ENCODE data around the gene KCTD1. TPM values are rescaled to one million over a fixed set of nuclear protein-coding genes. Genes with fewer than 3 reads are reported as not detected.
"Not testable (repeated sequence)": the region's sequence is repeated elsewhere in the genome, so short reads cannot be mapped to it uniquely, and the experiment has no call there.

The KCTD1 gene
- polyA plus RNA-seq, 1 donor: 5.3 TPM

DNA sequence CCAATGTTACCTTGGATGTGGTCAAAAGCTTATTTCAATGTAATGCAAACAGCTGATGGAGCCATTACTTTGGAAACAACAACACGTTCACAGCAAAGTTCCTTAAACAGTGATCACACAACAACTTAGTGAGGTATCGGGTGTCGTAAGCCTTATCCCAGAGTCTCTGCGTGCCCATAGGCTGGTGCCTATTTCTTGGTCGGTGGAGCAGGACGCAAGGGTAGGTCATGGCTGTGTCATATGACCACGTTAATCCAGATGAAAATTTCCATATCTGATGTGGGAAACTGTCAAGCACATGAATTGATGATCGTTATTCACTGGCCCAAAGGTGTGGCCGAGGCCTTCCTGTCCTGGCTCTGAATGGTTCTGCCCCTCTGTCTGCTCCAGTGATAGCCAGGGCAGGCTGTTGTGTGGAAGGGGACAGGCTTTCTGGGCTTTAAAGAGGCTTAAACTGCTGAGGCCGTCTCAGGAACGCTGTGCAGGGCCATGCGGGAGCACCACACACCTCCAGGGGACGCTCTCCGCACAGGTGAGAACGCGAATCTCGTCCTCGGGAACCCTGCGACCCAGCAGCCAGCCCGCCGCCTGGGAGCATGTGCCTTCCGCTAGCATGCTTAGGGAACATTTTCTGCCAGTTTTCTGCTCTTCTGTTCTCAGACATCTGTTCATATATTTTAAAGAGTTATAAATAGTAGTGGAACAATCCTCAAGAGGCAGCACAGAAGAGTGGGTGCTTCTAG, 90.6 kb downstream of the KCTD1 start:
- DNase-seq: no peak

DNA sequence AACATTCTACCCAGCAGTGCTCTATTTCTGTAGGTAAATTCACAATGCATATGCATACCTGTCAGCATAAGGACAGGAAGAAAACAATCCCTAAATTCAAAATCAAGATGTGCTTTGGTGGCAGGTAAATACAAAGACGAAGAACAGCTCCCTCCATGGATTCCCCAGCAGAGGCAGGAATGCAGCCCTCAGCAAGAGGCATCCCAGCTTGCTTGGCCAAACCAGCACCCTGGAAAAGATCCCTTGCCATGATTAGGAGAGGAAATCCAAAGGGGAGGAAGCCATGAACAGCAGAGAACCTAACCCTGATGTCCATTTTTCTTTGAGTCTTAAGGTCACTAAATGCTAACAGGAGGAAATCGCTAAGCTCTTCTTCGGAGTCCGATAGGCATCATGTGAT, 91.2 kb downstream of the KCTD1 start:
- DNase-seq: no peak

DNA sequence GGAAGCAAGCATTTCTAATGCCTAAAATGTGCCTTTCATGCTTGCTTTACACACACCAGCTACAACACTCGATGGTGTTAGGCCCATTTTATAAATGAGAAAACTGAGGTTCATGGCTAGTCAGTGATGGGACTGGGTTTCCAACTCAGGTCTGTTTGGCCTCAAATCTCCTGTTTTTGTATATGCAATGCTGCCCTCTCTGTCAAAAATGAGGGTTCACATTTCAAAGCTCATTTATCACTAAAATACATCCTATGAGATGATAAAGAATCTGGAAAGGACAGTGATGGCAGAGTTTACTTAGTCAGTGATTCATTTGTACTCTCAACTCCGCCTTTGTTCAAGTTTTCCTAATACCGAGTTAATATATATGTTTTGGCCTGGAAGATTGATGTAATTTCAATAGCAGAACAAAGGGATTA, 92.3 kb downstream of the KCTD1 start:
- DNase-seq: no peak

DNA sequence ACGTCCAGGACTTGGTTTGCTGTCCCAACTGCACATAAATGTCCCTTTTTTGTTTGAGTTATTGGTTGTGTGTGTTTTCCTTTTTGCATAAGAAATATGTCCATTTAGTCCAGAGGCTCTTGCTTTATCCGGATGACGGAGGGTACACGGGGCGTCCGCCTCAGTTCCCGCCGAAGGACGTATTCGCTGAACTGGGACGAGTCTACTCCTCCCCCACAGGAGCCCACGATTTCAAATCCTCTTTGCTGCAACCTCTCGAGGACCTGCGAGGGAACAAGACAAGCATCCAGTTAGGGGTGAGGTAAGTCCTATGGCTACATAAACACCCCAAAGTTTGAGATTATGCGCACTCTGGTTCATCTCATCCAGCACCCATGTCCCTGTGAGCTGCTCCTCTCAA, 92.7 kb downstream of the KCTD1 start:
- DNase-seq: no peak

DNA sequence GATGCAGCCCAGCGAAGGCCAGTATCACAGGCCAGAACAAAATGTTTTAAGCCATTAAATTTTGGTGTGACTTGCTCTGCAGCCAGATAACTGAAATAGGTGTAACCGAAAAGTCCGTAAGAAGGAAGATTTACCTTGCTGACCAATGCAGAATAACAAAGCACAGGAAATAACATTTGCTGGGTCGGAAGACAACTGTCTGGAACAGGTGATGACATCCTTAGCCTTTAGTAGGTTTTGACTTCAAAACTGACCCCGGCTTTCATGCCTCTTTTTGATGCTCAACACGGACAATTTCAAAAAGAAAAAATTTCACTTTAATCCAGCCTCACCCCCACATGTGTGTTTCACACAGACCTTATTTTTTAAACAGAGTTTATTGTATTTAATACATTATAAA, 93.7 kb downstream of the KCTD1 start:
- no peak for DNase-seq

DNA sequence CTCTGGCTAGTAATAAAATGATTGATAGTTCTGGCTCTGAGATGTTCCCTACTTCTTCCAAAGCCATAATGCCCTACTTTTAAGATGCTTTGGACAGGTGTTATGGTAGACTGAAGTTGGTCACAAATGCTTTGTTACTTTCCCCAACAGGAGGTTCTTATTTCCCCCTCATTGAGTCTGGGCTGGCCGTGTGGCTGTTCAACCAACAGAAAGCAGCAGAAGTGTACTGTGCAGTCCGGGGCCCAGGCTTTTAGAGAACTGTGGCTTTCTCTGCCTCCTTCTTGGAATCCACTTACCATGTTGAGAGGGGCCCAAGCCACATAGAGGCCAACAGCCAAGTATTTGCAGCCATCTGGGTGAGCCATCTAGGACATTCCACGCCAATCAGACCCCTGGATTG, 94.2 kb downstream of the KCTD1 start:
- no peak for DNase-seq

DNA sequence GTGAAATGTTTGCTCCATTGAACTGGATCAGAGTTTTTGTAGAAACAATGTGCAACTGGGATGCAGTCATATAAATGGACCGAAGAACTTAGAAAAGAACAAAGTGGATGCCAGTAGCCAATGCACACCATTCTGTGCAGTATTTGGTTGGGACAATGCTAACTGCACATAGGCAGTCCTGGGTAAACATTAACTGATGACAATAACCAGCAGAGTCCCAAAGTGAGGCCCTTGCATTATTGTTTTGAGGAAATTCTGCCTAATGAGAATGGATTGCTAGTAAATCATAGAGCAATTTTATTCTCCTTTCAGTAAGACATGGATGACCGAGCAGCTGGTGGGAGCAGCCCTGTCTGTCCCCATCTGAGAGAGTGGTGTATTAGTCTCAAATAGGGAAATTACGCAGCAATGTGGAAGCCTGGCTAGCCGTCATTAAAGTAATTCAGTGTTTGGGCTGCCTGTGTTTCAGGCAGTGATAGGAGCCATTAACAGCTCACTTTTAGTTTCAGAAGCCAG, 94.9 kb downstream of the KCTD1 start:
- no peak for DNase-seq

DNA sequence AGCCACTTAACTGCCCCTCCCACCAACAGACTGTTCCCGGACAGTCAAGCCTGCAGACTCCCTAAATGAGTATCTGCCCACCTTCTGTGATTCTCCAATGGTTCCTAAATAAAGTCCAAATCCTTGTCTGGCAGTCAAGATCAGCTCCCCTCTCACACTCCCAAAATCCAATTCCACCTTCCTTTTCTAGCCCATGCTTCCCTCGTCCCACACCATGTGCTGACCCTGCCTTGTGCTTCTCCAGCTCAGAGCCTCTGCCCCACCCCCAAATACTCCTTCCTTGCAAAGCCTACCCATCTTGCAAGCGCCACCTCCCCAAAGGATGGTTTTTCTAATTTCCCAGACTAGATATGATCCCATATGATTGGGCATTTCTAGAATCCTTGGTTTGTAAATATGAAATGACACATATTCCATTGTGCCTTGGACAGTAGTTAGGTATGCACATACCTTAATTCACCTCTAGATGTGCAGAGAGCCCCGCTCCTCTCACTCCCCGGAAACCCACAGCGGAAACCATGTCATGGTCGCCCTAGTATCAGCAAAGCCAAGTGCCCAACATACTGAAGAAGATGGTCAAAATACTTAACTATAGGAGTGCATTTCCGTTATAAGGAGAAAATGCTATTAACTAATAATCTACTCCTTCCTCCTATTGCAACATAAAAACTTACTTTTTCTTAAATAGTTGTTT, 97.2 kb downstream of the KCTD1 start:
- no peak for DNase-seq

DNA sequence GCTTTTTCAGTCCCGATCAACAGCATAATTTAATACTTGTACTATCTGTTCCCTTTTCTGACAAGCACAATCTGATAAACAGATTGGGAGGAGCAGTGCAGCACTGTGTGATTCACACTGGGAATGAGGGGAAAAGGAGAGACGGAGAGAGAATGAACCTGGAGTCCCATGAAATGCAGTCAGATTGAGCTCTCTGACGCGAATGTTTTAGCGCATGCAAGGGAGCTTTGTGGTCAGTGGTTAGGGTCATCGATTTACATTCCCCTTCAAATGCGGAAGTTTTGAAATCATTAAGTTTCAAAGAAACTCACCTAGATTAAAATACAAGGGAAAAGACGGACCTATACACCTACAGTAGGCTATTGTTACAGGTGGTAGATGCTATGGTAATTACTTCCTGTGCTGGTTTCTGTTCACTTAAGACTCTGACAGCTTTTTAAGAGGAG, 99.6 kb downstream of the KCTD1 start:
- no peak for DNase-seq

DNA sequence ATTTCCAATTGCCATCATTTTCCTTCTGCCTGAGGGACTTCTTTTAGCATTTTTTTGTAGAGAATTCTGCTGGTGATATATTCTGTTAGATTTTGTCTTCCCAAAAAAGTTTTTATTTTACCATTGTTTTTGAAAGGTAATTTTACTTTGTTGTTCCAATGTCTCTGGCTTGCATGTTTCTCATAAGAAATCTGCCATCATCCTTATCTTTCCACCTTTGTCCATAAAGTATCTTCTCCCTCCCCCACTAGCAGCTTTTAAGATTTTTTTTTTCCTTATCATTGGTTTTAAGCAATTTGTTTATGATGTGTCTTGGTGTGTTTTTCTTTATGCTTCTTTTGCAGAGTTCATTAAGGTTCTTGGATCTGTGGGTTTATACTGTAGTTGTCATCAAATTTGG, 104.5 kb downstream of the KCTD1 start:
- DNase-seq: no peak

DNA sequence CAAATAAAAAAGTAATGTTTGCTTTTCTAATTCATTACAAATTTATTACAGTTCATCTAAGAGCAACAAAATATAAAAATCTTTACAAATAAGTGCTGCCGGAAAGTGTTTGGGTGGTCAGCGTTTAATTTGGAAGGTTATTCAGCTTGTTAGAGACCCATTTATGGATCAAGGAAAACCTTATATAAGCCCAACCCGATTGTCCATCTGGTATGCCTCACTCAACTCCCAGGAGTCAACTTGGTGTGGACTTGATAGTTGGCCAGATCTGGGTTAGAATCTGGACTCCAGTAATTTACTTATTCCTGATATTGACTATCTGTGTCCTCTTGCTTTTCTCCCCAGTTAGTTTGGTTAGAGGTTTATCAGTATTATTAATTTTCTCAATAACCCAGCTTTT, 106.2 kb downstream of the KCTD1 start:
- peak; percentile 12 for DNase-seq

DNA sequence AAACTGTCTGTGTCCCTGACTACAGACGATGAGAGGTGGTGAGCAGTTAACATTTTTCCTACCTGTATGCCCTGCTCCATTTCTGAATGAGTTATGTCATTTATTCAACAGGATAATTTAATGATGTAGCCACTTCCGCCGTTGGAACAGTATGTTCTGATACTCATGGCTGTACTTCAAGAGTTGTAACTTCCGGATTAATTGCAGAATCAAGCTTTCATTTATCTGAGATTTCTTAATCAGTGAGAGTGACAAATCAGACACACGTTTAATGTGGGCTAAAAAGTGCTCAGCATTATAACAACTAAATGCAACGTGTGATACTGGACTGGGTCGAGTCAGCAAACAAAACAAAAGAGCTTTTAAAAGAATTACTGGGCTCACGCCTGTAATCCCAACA, 107.7 kb downstream of the KCTD1 start:
- DNase-seq: no peak

DNA sequence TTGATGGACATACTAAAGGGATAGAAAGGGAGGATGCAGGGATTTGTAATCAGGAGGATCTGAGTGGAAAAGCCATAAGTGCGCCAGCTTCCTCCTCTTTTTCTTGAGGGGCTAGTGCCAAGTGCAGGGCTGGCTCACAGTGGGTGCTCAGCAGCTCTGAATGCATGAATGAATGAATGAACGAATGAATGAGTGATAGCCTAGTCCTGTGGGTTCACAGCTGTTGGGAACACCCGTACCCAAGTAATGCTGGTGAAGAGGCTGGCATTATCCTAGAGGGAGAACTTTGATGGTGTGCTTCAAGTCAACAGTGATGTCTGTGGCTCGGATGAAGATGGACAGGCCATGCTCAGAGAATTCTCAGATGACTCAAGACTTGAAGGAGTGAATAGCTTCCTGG, 108.8 kb downstream of the KCTD1 start:
- DNase-seq: no peak

DNA sequence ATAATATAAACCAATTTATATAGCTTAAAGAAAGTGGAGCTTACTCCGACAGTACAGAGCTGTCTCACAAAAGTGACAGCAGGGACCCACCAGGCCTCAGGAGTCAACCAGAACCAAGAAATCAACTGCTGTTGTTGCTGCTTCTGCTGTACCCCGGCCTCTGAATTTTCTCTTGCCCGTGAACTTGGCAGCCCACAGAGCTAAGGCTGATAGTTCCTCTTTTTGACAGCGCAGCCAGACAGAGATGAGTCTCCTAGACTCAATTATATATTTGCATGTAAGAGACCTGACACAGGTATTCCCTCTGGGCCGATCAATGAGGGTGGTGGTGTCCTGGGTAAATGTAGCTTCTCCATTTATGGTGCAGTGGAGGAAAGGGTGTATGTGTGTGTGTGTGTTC, 109.4 kb downstream of the KCTD1 start:
- DNase-seq: no peak

DNA sequence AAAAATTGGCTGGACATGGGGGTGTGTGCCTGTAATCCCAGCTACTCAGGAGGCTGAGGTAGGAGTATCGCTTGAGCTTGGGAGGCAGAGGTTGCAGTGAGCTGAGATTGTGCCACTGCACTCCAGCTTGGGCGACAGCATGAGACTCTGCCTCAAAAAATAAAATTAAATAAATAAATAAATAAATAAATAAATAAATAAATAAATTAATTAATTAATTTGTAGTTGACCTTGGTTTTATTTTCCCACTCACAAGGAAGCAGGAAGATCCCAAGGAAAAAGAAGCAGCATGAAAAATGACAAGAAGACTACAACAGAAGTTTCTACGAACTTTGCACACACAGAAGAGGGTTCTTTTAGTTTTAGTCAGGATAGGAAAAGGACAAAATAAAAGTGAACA, 110.7 kb downstream of the KCTD1 start:
- DNase-seq: not testable (repeated sequence)

DNA sequence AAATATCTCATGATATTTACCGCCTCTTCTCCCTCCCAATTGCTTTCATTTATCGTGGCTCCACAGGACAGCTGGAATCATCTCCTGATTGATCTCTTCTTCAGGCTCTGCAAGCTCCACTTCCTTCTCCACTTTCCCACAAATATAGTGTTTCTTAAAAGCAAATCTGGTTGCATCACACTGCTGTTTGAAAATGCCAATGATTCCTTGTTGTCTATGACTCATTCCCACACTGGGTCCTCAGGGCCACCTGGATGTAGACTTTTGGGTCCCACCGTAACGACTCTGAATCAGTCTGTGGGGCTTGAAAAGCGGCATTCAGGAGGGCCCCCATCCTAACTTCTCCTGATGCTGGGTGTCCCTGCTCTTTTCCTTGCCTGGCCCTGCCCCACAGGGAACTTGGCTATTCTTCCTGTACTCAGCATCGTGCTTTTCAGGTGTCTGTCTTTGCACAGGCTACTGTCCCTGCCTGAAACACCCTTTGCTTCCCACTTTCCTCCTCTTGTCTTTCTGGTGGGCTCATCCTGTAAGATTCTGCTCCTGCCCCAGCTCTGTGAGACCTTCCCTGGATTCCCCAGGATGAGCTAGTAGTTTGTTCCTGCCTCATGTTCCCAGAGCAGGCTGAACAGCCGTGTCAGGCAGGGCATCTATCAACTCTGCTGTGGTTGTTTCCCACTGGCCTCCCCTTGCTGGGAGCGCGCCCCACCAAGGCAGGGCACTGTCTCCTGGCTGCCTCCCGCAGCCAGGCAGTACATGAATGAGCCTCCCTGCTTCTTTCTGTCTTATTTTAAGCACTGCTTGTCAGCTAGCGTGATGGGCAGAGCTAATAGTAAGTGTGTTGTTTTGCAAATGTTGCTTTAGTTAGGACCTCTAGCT, 111.9 kb downstream of the KCTD1 start:
- DNase-seq: no peak

DNA sequence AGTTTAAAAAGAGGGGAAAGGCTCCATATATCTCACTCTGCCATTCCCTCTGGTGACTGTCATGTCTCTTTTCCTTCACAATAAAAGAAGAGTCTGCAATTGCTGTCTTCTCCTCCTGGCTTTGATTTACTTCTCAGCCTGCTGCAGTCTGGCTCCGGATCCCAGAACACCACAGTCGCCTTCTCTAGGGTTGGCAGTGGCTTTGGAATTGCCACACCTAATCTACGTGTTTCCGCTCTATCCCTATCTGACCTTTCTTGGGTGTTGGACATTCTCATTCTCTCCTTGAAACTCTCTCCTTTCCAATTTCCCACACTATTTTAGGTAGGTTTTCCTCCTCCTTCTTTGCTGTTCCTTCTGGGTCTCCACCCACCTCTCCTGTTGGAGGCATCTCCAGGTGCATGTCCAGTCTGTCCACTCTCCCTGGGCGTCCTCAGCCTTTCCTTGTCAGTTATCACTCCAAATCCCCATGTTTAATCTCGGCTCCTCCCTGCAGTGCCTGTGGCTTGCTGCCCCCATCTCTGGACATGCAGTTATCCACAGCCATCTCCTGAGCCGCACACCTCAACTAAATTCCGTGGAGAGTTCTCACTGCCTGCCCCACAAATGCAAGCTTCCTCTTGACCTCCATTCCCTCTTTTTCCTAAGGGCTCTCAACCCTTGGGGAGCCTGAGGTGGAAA, 112.8 kb downstream of the KCTD1 start:
- DNase-seq: no peak

DNA sequence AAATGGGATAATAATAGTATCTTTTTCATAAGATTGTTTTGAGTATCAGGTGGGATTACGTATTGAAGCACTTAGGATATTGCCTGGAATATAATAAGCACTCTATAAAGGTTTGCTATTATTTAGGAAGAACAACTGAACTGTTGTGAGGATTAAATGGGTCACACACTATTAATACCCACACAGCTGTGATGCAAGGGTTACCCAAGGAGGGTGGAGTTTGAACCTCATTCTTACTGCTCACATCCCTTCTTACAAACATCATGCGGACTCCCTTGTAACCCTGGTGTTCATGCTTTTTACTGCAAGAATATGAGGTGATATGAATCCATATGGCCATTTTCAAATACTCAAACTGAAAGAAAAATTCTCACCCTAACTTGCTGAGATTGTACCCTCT, 113.5 kb downstream of the KCTD1 start:
- DNase-seq: no peak

DNA sequence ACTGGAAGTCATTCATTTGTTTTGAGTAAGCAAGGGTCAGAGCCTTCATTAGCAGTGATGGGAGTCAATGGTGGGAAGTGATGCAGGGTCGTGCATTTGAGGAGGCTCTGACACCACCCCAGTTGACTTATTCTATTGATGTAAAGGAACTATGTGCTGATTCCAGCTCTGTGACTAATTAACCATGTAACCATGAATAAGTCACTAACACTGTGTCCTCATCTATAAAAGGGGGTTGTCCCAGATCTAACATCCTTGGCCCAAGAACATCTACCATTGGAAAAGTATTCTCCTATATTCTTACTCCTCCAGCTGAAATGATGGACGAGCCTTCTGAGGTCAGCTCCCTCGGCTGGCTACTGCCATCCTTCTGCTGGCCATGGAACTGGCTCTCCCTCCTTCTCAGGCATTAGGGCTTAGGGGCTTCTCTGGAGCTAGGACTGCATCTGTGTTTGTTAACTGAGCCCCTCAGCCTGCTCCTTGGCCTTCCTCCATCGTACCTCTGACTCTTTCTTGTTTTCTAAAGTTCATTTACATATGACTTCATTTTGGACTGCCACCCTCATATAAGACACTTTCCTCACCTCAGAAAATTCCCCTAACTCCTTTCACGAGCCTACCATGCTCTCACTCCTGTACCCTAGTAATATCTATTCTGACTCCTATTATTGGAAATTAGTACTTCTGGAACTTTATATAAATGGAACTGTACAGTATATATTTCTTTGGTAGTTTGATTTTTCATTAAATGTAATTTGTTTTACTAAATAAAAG, 115.5 kb downstream of the KCTD1 start:
- no peak for DNase-seq

DNA sequence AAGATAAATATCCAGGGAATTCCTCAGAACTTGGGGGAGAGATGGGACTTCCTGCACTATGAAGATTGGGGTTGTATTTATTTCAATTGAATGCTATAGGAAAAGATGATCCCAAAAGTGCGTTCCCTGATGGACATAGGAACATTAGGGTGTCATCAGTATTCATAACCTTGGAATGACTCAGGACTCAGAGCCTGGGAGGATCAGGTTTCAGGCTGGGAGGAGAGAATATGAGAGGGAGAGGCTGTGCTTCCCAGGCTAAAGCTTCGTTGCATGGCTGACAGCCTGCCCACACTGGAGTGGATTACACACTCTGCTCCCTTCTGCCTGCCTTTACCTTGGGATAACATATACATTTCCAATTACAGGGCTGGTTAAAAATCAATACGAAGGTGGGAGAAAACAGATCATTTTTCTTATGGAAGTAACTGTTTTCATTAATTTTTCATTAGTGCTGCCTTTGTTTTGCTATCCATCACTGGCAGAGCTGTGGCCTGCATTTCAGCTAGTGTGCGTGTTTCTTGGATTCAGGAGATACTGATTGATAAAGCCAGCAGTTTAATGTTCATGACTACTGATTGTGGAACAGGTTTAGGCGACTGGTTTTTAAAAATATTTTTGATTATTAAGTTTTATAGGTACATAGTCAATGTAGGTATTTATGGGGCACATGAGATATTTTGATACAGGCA, 118.7 kb downstream of the KCTD1 start:
- peak; percentile 15 for DNase-seq

DNA sequence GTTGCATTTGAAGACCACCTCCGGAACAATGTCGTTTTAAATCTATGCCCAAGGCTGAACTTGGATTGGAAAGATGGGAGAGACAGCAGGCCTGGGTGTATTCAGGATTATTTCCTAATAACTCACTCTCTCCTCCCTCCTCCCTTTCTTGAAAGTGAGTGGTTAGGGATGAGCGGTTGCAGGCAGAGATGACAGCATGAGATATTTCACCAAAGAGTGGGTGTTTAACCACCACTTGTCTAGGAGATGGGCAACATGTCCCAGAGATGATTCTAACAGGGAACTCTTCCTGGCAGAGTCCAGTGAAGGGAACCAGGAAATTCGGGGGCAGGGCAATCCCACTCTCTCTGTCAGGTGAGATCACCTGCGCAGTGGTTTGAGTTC, 123.2 kb downstream of the KCTD1 start:
- DNase-seq: no peak
